ENCODE data around the gene OR2T2. TPM values are rescaled to one million over a fixed set of nuclear protein-coding genes. Genes with fewer than 3 reads are reported as not detected.
"Not testable (repeated sequence)": the region's sequence is repeated elsewhere in the genome, so short reads cannot be mapped to it uniquely, and the experiment has no call there.

The OR2T2 gene
- polyA plus RNA-seq, 3 donors, result not detected

DNA sequence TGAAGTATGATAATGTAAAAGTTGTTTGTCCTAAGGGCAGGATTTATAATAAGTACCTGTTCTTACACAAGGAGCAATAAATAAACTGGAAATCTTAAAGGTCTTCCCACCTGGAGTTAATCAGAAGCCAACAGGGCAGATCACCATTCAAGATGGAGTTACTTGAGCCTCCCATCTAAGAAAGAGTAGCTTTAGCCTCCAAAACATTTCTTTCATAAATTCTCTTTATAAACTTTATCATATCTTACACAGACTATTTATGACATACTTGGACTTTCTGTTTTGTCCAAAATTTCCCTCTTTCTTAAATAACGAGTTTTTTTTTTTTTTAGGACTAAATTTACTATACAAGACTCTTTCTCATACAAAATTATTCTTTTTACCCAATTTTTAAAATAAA lies 24.1 kb upstream of the OR2T2 start:
- Histone ChIP-seq H3K4me2 (replicated peaks; ENCODE audit: extremely low read depth, low read length, poor library complexity, severe bottlenecking) (no peak overlapping the region), H3K36me3 (replicated peaks in 1 of 2; ENCODE audit: control insufficient read depth in 1 of 2, insufficient read depth in 2 of 2, low read length in 2 of 2) (no peaks in the 10 kb centered on the region), H3K9ac (ENCODE audit: insufficient read depth, low read length, poor library complexity, severe bottlenecking) (no peak overlapping the region), H4K20me1 (ENCODE audit: insufficient read depth, low read length) (no peaks in the 10 kb centered on the region), H3K27me3 (ENCODE audit: control insufficient read depth in 2 of 2, insufficient read depth in 2 of 2, low read length in 2 of 2) (no peaks in the 10 kb centered on the region), H3K9me3 (replicated peaks in 1 of 2; ENCODE audit: control insufficient read depth in 1 of 2, insufficient read depth in 1 of 2, low read length in 2 of 2) (peaks cover 15 to 34% of the 10 kb centered on the region in 2 donors), H3K4me3 (replicated peaks in 1 of 3; ENCODE audit: low read depth in 2 of 3, low read length in 3 of 3) (no peak overlapping the region), H3K4me1 (ENCODE audit: control insufficient read depth in 1 of 2, insufficient read depth in 2 of 2, low read length in 2 of 2) (no peaks in the 10 kb centered on the region), H3K79me2 (ENCODE audit: insufficient read depth, low read length) (no peaks in the 10 kb centered on the region), H3K27ac (ENCODE audit: low read depth in 1 of 2, low read length in 2 of 2) (no peak overlapping the region), H2AFZ (ENCODE audit: insufficient read depth, low read depth, low read length, poor library complexity, severe bottlenecking) (no peak overlapping the region)
- H3K4me3 Mint-ChIP-seq, result no peak overlapping the region
- H3K4me1 Mint-ChIP-seq, result no peaks in the 10 kb centered on the region
- no peaks in the 10 kb centered on the region for H3K27me3 Mint-ChIP-seq (ENCODE audit: low read depth in 3 of 3)
- intact Hi-C loops (cut with micrococcal nuclease), result no loop called here
- no peak for DNase-seq
- peaks cover 8 to 35% (median 24%) of the 10 kb centered on the region in 7 donors for H3K9me3 Mint-ChIP-seq
- no peaks in the 10 kb centered on the region for H3K36me3 Mint-ChIP-seq
- H3K27ac Mint-ChIP-seq, result no peak overlapping the region
- TF ChIP-seq, protein P1, sequence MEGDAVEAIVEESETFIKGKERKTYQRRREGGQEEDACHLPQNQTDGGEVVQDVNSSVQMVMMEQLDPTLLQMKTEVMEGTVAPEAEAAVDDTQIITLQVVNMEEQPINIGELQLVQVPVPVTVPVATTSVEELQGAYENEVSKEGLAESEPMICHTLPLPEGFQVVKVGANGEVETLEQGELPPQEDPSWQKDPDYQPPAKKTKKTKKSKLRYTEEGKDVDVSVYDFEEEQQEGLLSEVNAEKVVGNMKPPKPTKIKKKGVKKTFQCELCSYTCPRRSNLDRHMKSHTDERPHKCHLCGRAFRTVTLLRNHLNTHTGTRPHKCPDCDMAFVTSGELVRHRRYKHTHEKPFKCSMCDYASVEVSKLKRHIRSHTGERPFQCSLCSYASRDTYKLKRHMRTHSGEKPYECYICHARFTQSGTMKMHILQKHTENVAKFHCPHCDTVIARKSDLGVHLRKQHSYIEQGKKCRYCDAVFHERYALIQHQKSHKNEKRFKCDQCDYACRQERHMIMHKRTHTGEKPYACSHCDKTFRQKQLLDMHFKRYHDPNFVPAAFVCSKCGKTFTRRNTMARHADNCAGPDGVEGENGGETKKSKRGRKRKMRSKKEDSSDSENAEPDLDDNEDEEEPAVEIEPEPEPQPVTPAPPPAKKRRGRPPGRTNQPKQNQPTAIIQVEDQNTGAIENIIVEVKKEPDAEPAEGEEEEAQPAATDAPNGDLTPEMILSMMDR (IDR thresholded peaks at IDR 0.05), result no peak
- WGBS (ENCODE audit: insufficient coverage), result no CpG with 5 or more reads among the region's 1 CpG

DNA sequence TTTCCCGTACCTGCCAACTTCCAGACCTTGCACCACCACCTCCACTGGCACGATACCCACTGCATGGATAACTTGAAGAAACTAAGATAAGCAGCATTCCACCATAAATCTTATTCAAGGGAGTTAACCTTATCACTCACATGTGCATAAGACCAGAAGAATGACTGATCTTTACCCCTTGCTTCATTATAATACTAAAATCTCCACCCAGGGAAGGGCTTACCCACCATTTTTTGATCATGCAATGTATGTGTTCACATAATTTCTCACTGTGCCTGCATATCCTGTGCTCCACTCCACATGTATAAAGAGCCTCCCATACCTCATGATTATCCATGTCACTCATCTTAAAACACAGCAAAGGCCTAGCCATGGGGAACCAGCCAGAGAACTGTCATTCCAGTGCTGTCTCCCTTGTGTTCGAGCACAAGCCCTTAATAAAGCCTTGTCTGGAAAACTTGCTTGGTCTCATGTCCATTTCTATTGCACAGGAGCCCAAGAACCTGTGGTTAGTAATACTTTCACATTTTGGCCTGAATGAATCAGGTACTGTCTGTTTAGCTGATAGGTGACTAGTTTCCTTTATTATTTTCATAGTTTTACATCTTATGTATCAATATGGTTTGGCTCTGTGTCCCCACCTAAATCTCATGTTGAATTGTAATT lies 17.8 kb upstream of the OR2T2 start:
- H3K27me3 Mint-ChIP-seq (ENCODE audit: low read depth in 3 of 3); H3K79me2 ChIP-seq (ENCODE audit: insufficient read depth, low read length); intact Hi-C loops (cut with micrococcal nuclease); H3K4me3 ChIP-seq (replicated peaks in 1 of 3; ENCODE audit: low read depth in 2 of 3, low read length in 3 of 3); H3K27ac Mint-ChIP-seq; DNase-seq; H4K20me1 ChIP-seq (ENCODE audit: insufficient read depth, low read length); H2AFZ ChIP-seq (ENCODE audit: insufficient read depth, low read depth, low read length, poor library complexity, severe bottlenecking); H3K36me3 ChIP-seq (replicated peaks in 1 of 2; ENCODE audit: control insufficient read depth in 1 of 2, insufficient read depth in 2 of 2, low read length in 2 of 2); H3K9ac ChIP-seq (ENCODE audit: insufficient read depth, low read length, poor library complexity, severe bottlenecking); H3K27ac ChIP-seq (ENCODE audit: low read depth in 1 of 2, low read length in 2 of 2); H3K4me3 Mint-ChIP-seq; H3K4me2 ChIP-seq (replicated peaks; ENCODE audit: extremely low read depth, low read length, poor library complexity, severe bottlenecking); H3K4me1 ChIP-seq (ENCODE audit: control insufficient read depth in 1 of 2, insufficient read depth in 2 of 2, low read length in 2 of 2); H3K27me3 ChIP-seq (ENCODE audit: control insufficient read depth in 2 of 2, insufficient read depth in 2 of 2, low read length in 2 of 2); H3K4me1 Mint-ChIP-seq; H3K36me3 Mint-ChIP-seq: not testable (repeated sequence)
- 95% methylated on average over 2 of the region's 3 CpGs for WGBS (ENCODE audit: insufficient coverage)
- H3K9me3 Mint-ChIP-seq, result peaks cover 3 to 17% (median 7%) of the 10 kb centered on the region in 7 donors
- peaks cover 2 to 13% of the 10 kb centered on the region in 2 donors for H3K9me3 ChIP-seq (replicated peaks in 1 of 2; ENCODE audit: control insufficient read depth in 1 of 2, insufficient read depth in 1 of 2, low read length in 2 of 2)

DNA sequence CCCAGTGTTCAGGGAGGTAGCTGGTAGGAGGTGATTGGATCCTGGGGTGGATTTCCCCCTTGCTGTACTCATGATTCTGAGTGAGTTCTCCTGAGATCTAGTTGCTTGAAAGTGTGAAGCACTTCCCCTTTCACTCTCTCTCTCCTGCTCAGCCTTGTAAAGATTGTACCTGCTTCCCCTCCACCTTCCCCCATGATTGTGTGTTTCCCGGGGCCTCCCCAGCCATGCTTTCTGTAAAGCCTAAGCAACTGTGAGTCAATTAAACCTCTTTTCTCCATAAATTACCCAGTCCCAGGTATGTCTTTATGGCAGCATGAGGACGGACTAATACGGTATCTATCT lies 17.3 kb upstream of the OR2T2 start:
- H3K4me3 ChIP-seq (replicated peaks in 1 of 3; ENCODE audit: low read depth in 2 of 3, low read length in 3 of 3); H4K20me1 ChIP-seq (ENCODE audit: insufficient read depth, low read length); H3K4me3 Mint-ChIP-seq; H3K4me1 ChIP-seq (ENCODE audit: control insufficient read depth in 1 of 2, insufficient read depth in 2 of 2, low read length in 2 of 2); DNase-seq; H3K79me2 ChIP-seq (ENCODE audit: insufficient read depth, low read length); H3K9me3 ChIP-seq (replicated peaks in 1 of 2; ENCODE audit: control insufficient read depth in 1 of 2, insufficient read depth in 1 of 2, low read length in 2 of 2); H3K36me3 ChIP-seq (replicated peaks in 1 of 2; ENCODE audit: control insufficient read depth in 1 of 2, insufficient read depth in 2 of 2, low read length in 2 of 2); H2AFZ ChIP-seq (ENCODE audit: insufficient read depth, low read depth, low read length, poor library complexity, severe bottlenecking); intact Hi-C loops (cut with micrococcal nuclease); H3K36me3 Mint-ChIP-seq; H3K9ac ChIP-seq (ENCODE audit: insufficient read depth, low read length, poor library complexity, severe bottlenecking); H3K27me3 ChIP-seq (ENCODE audit: control insufficient read depth in 2 of 2, insufficient read depth in 2 of 2, low read length in 2 of 2); H3K27me3 Mint-ChIP-seq (ENCODE audit: low read depth in 3 of 3); H3K4me2 ChIP-seq (replicated peaks; ENCODE audit: extremely low read depth, low read length, poor library complexity, severe bottlenecking); H3K4me1 Mint-ChIP-seq; H3K27ac ChIP-seq (ENCODE audit: low read depth in 1 of 2, low read length in 2 of 2): not testable (repeated sequence)
- WGBS (ENCODE audit: insufficient coverage), result no CpG with 5 or more reads among the region's 3 CpGs
- peak overlapping the region in 1 of 7 donors; percentile 3 for H3K27ac Mint-ChIP-seq
- peaks cover 2 to 12% (median 3%) of the 10 kb centered on the region in 7 donors for H3K9me3 Mint-ChIP-seq

DNA sequence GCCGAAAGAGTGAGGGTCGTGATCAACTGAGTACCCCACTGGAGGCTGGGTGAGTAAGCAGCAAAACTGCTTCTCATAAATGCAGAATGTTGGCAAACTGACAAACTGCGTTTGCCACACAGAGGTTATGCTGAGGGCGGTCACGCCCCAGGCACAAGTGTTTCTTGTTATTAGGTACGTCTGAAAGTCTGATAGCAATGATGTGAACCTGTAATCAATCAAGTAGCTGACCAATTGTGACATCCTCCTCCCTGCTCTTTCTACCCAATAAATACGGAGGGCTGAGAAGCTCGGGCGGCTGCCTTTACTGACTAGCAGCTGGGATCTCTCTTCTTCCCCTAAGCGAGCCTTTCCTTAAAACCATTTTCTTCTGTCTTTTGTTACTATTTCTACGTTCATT lies 13.8 kb upstream of the OR2T2 start:
- H3K36me3 Mint-ChIP-seq; H3K4me1 ChIP-seq (ENCODE audit: control insufficient read depth in 1 of 2, insufficient read depth in 2 of 2, low read length in 2 of 2); H2AFZ ChIP-seq (ENCODE audit: insufficient read depth, low read depth, low read length, poor library complexity, severe bottlenecking): not testable (repeated sequence)

More for the DNA sequence above, 13.8 kb upstream of the OR2T2 start:
- H3K27me3 Mint-ChIP-seq (ENCODE audit: low read depth in 3 of 3); intact Hi-C loops (cut with micrococcal nuclease); H3K4me3 ChIP-seq (replicated peaks in 1 of 3; ENCODE audit: low read depth in 2 of 3, low read length in 3 of 3); H3K27ac Mint-ChIP-seq; H4K20me1 ChIP-seq (ENCODE audit: insufficient read depth, low read length); H3K36me3 ChIP-seq (replicated peaks in 1 of 2; ENCODE audit: control insufficient read depth in 1 of 2, insufficient read depth in 2 of 2, low read length in 2 of 2); H3K9ac ChIP-seq (ENCODE audit: insufficient read depth, low read length, poor library complexity, severe bottlenecking); H3K4me1 Mint-ChIP-seq; H3K27me3 ChIP-seq (ENCODE audit: control insufficient read depth in 2 of 2, insufficient read depth in 2 of 2, low read length in 2 of 2); H3K4me2 ChIP-seq (replicated peaks; ENCODE audit: extremely low read depth, low read length, poor library complexity, severe bottlenecking); DNase-seq; H3K4me3 Mint-ChIP-seq; H3K79me2 ChIP-seq (ENCODE audit: insufficient read depth, low read length); H3K9me3 ChIP-seq (replicated peaks in 1 of 2; ENCODE audit: control insufficient read depth in 1 of 2, insufficient read depth in 1 of 2, low read length in 2 of 2); H3K27ac ChIP-seq (ENCODE audit: low read depth in 1 of 2, low read length in 2 of 2); H3K9me3 Mint-ChIP-seq: not testable (repeated sequence)
- WGBS (ENCODE audit: insufficient coverage), result no CpG with 5 or more reads among the region's 11 CpGs
